H9 (cell line): ENCODE measurements around the gene CUEDC1. TPM values are rescaled to one million over a fixed set of nuclear protein-coding genes. Genes with fewer than 3 reads are reported as not detected.

ENCODE experiments used
- DNase-seq: peaks from one replicate; pipeline ENCODE4 v3.0.0-alpha.2; 2017
- H2AFZ ChIP-seq: one replicate; pipeline ENCODE4 v1.6.1; 2013; ENCODE audit warnings: mild to moderate bottlenecking, low read length, control low read depth, moderate library complexity
- H2AK5ac ChIP-seq: 2 replicates; pipeline ENCODE4 v1.6.1; 2013; ENCODE audit warnings: low read length, control low read depth, mixed read lengths; ENCODE audit not compliant: insufficient read length
- H2BK120ac ChIP-seq: one replicate; pipeline ENCODE4 v1.6.1; 2013; ENCODE audit warnings: low read depth, mild to moderate bottlenecking, low read length, control low read depth, inconsistent platforms; ENCODE audit not compliant: poor library complexity, severe bottlenecking
- H2BK12ac ChIP-seq: 2 replicates; pipeline ENCODE4 v1.6.1; 2013; ENCODE audit warnings: low read length, control low read depth, mixed read lengths, low read depth; ENCODE audit not compliant: insufficient read length
- H2BK15ac ChIP-seq: 2 replicates; pipeline ENCODE4 v1.6.1; 2013; ENCODE audit warnings: low read depth, low read length, control low read depth
- H2BK20ac ChIP-seq: one replicate; pipeline ENCODE4 v1.6.1; 2013; ENCODE audit warnings: low read depth, mild to moderate bottlenecking, low read length, control low read depth, inconsistent platforms; ENCODE audit not compliant: poor library complexity, severe bottlenecking
- H2BK5ac ChIP-seq: 2 replicates; pipeline ENCODE4 v1.6.1; 2013; ENCODE audit warnings: low read length, control low read depth, mixed read lengths; ENCODE audit not compliant: insufficient read length
- H3K14ac ChIP-seq: 2 replicates; pipeline ENCODE4 v1.6.1; 2013; ENCODE audit warnings: low read length, control low read depth; ENCODE audit not compliant: insufficient read depth
- H3K18ac ChIP-seq: 2 replicates; pipeline ENCODE4 v1.6.1; 2013; ENCODE audit warnings: low read depth, mild to moderate bottlenecking, mixed read lengths, low read length, control low read depth; ENCODE audit not compliant: insufficient read length
- H3K23ac ChIP-seq: 2 replicates; pipeline ENCODE4 v1.6.1; 2013; ENCODE audit warnings: low read length, control low read depth, mixed read lengths, low read depth; ENCODE audit not compliant: insufficient read length
- H3K23me2 ChIP-seq: 2 replicates; pipeline ENCODE4 v1.6.1; 2013; ENCODE audit warnings: low read depth, mild to moderate bottlenecking, mixed read lengths, low read length, control low read depth; ENCODE audit not compliant: insufficient read length, poor library complexity, severe bottlenecking
- H3K27ac ChIP-seq: 2 replicates; pipeline ENCODE4 v1.5.1; 2013; ENCODE audit warnings: low read length, control low read depth, mixed read lengths, low read depth; ENCODE audit not compliant: insufficient read length
- H3K27me3 ChIP-seq: 2 replicates; pipeline ENCODE4 v1.6.1; 2013; ENCODE audit warnings: low read length, control low read depth, inconsistent platforms; ENCODE audit not compliant: insufficient read depth
- H3K4ac ChIP-seq: 2 replicates; pipeline ENCODE4 v1.6.1; 2013; ENCODE audit warnings: low read depth, mild to moderate bottlenecking, control low read depth, inconsistent platforms, low read length, moderate library complexity
- H3K4me1 ChIP-seq: 2 replicates; pipeline ENCODE4 v1.6.1; 2013; ENCODE audit warnings: low read length, control low read depth, inconsistent platforms; ENCODE audit not compliant: insufficient read depth
- H3K4me2 ChIP-seq: 2 replicates; pipeline ENCODE4 v1.6.1; 2013; ENCODE audit warnings: low read length, control low read depth, mixed read lengths; ENCODE audit not compliant: insufficient read length, insufficient read depth
- H3K56ac ChIP-seq: 2 replicates; pipeline ENCODE4 v1.6.1; 2013; ENCODE audit warnings: low read depth, mild to moderate bottlenecking, mixed read lengths, low read length, control low read depth; ENCODE audit not compliant: insufficient read length
- H3K79me1 ChIP-seq: 2 replicates; pipeline ENCODE4 v1.6.1; 2013; ENCODE audit warnings: low read depth, mild to moderate bottlenecking, moderate library complexity, low read length, control low read depth, inconsistent platforms; ENCODE audit not compliant: insufficient read depth, poor library complexity, severe bottlenecking
- H3K79me2 ChIP-seq: 2 replicates; pipeline ENCODE4 v1.6.1; 2013; ENCODE audit warnings: low read length, control low read depth, inconsistent platforms; ENCODE audit not compliant: insufficient read depth
- H3K9ac ChIP-seq: 2 replicates; pipeline ENCODE4 v1.6.1; 2013; ENCODE audit warnings: low read length, control low read depth, mixed read lengths; ENCODE audit not compliant: insufficient read length; ENCODE audit errors: extremely low read depth
- H3K9me3 ChIP-seq: one replicate; pipeline ENCODE4 v1.6.1; 2013; ENCODE audit warnings: low read depth, low read length, inconsistent platforms; ENCODE audit not compliant: control insufficient read depth
- H3T11ph ChIP-seq: one replicate; pipeline ENCODE4 v1.6.1; 2013; ENCODE audit warnings: mild to moderate bottlenecking, low read length, control low read depth, inconsistent platforms
- H4K20me1 ChIP-seq: one replicate; pipeline ENCODE4 v1.6.1; 2013; ENCODE audit not compliant: control insufficient read depth, insufficient read length, insufficient read depth
- H4K5ac ChIP-seq: 2 replicates; pipeline ENCODE4 v1.6.1; 2013; ENCODE audit warnings: low read depth, mild to moderate bottlenecking, mixed read lengths, low read length, control low read depth; ENCODE audit not compliant: insufficient read length
- H4K8ac ChIP-seq: replicated peaks from 2 replicates; pipeline ENCODE4 v1.6.1; 2013; ENCODE audit warnings: low read length, control low read depth, mixed read lengths, low read depth; ENCODE audit not compliant: insufficient read length
- H4K91ac ChIP-seq: 2 replicates; pipeline ENCODE4 v1.6.1; 2013; ENCODE audit warnings: low read depth, mild to moderate bottlenecking, moderate library complexity, mixed read lengths, low read length, control low read depth; ENCODE audit not compliant: insufficient read length
- H3K27ac Mint-ChIP-seq, 3 experiments: 2 replicates in 2 of 3; 3 replicates in 1 of 3; pipeline ENCODE4 v1.8.0; 2020 to 2021; ENCODE audit warnings: mixed read lengths in 3 of 3, mild to moderate bottlenecking in 1 of 3, moderate library complexity in 1 of 3
- H3K27me3 Mint-ChIP-seq: 2 replicates; pipeline ENCODE4 v1.8.0; 2021; ENCODE audit warnings: low read depth, mild to moderate bottlenecking, moderate library complexity, mixed read lengths
- H3K36me3 Mint-ChIP-seq, 3 experiments: 2 replicates in 2 of 3; 3 replicates in 1 of 3; pipeline ENCODE4 v1.8.0; 2020 to 2021; ENCODE audit warnings: low read depth in 3 of 3, mixed read lengths in 3 of 3; ENCODE audit not compliant: insufficient read depth in 1 of 3
- H3K4me1 Mint-ChIP-seq, 2 experiments: 2 replicates each; pipeline ENCODE4 v1.8.0; 2020; ENCODE audit warnings: mixed read lengths in 2 of 2
- H3K4me3 Mint-ChIP-seq, 2 experiments: 2 replicates in 1 of 2; 3 replicates in 1 of 2; pipeline ENCODE4 v1.8.0; 2020 to 2021; ENCODE audit warnings: mild to moderate bottlenecking in 2 of 2, mixed read lengths in 2 of 2, moderate library complexity in 1 of 2
- H3K9me3 Mint-ChIP-seq, 2 experiments: 2 replicates in 1 of 2; 3 replicates in 1 of 2; pipeline ENCODE4 v1.8.0; 2020; ENCODE audit warnings: mild to moderate bottlenecking in 2 of 2, mixed read lengths in 2 of 2, moderate library complexity in 1 of 2
- CTCF ChIP-seq: fragments of 200-600 bp; sonication (generic); conservative IDR thresholded peaks from 3 replicates; pipeline ENCODE4 v1.8.0; 2021; ENCODE audit warnings: antibody characterized with exemption, mild to moderate bottlenecking
- WGBS: extraction: QIAGEN DNeasy Blood & Tissue Kit; methylation state at CpG from one replicate; pipeline ENCODE4 v1.1.7; 2013; ENCODE audit warnings: missing lambda C conversion rate, low lambda C conversion rate, mixed read lengths; ENCODE audit not compliant: insufficient read length; ENCODE audit errors: extremely low coverage; 5-methylcytosine and 5-hydroxymethylcytosine counted together
- total RNA-seq: library from RNA; stranded (reverse); gene quantifications from 2 replicates; pipeline ENCODE4 v1.2.1, GENCODE V29; 2021

The CUEDC1 gene
- total RNA-seq, 1 experiment from 2014 or later = 7.3 TPM

- Histone ChIP-seq H3K4me2 (no peak overlapping the region), H3K9me3 (no peaks in the 10 kb centered on the region), H3K14ac (no peak overlapping the region), H3K27ac (no peak overlapping the region), H4K91ac (peak overlapping the region; percentile 17), H2BK20ac (no peak overlapping the region), H3K27me3 (no peaks in the 10 kb centered on the region), H2BK5ac (no peak overlapping the region), H3K79me2 (no peaks in the 10 kb centered on the region), H4K20me1 (no peaks in the 10 kb centered on the region), H3K23ac (no peak overlapping the region), H3K4me1 (peaks cover 10% of the 10 kb centered on the region; the same call in 1 of the 2 replicates), H3T11ph (no peak overlapping the region), H2BK120ac (no peak overlapping the region), H3K18ac (no peak overlapping the region), H4K8ac (no peak overlapping the region), H3K79me1 (no peaks in the 10 kb centered on the region), H2BK15ac (no peak overlapping the region), H2AK5ac (no peak overlapping the region), H2AFZ (no peak overlapping the region), H3K23me2 (no peaks in the 10 kb centered on the region), H3K9ac (no peak overlapping the region), H2BK12ac (no peak overlapping the region), H4K5ac (no peak overlapping the region), H3K56ac (no peak overlapping the region), H3K4ac (no peak overlapping the region)
- H3K36me3 Mint-ChIP-seq = no peaks in the 10 kb centered on the region
- WGBS = no CpG with 5 or more reads among the region's 5 CpGs
- no peak overlapping the region for H3K4me3 Mint-ChIP-seq
- H3K4me1 Mint-ChIP-seq = peaks cover 75 to 84% of the 10 kb centered on the region in 2 experiments
- H3K27ac Mint-ChIP-seq = no peak overlapping the region
- H3K9me3 Mint-ChIP-seq = no peaks in the 10 kb centered on the region
- peaks cover 3% of the 10 kb centered on the region; the same call in 1 of the 2 replicates for H3K27me3 Mint-ChIP-seq
- no peak for DNase-seq
- TF ChIP-seq CTCF = no peak
These were observed 40.7 kb downstream of the CUEDC1 start for GRCh38 chr17:57914273-57915142.
